Tongue (tissue), 2 donors: Measurements from ENCODE around the gene NAA60. TPM values are rescaled to one million over a fixed set of nuclear protein-coding genes. Genes with fewer than 3 reads are reported as not detected.

Experiments used
- DNase-seq: peaks from one replicate; pipeline ENCODE4 v3.0.0-alpha.2; 2015
- total RNA-seq: library from RNA; depleted of rRNA; stranded (reverse); fragments of >200 nt; gene quantifications from one replicate; pipeline ENCODE4 v1.2.3, GENCODE V29; 2014

Gene NAA60
- total RNA-seq: 15.7 TPM

- peak; percentile 95 for DNase-seq
These were observed at the start of gene NAA60, which contains the start of gene ZNF597 for GRCh38 chr16:3443108-3444031. TSS of gene NAA60 (plus strand) at chr16:3443680. CDS start at chr16:3476228, 32,548 bp downstream. TSS of gene ZNF597 (minus strand) at chr16:3443504. CDS start at chr16:3443153, 351 bp downstream.

GRCh38 chr16:3400446-3400778 is 43.1 kb upstream of the NAA60 start:
- DNase-seq: no peak

- DNase-seq: peak; percentile 99
These were observed 42.4 kb upstream of the NAA60 start, which contains the start of the genes ZNF174 and ZSCAN32 for GRCh38 chr16:3400779-3401688. TSS of gene ZNF174 (plus strand) at chr16:3401215. CDS start at chr16:3402005, 790 bp downstream. TSS of gene ZSCAN32 (minus strand) at chr16:3401004. CDS start at chr16:3397557, 3,447 bp downstream.

- DNase-seq: no peak
These were observed 41.6 kb upstream of the NAA60 start for GRCh38 chr16:3401719-3402397.

- no peak for DNase-seq
These were observed 34.8 kb upstream of the NAA60 start for GRCh38 chr16:3408561-3409197.

- DNase-seq: no peak
These were observed 29.6 kb upstream of the NAA60 start for GRCh38 chr16:3413730-3414379.

- DNase-seq: peak; percentile 52
These were observed 11.7 kb upstream of the NAA60 start for GRCh38 chr16:3431779-3432219.

- DNase-seq: no peak
These were observed 9.1 kb upstream of the NAA60 start for GRCh38 chr16:3434373-3434772.

GRCh38 chr16:3439637-3440036 is 3.8 kb upstream of the NAA60 start:
- DNase-seq: no peak

- DNase-seq: peak; percentile 48
These were observed 530 bp downstream of the NAA60 start for GRCh38 chr16:3444032-3444388.

- no peak for DNase-seq
These were observed 10.6 kb downstream of the NAA60 start for GRCh38 chr16:3454093-3454492.

GRCh38 chr16:3454631-3455147 is 11.2 kb downstream of the NAA60 start:
- no peak for DNase-seq

GRCh38 chr16:3457434-3458252 is 14.2 kb downstream of the NAA60 start:
- DNase-seq: peak; percentile 97

GRCh38 chr16:3458278-3458851 is 14.9 kb downstream of the NAA60 start:
- peak; percentile 39 for DNase-seq

- peak; percentile 23 for DNase-seq
These were observed 15.4 kb downstream of the NAA60 start for GRCh38 chr16:3458852-3459361.

GRCh38 chr16:3459401-3460090 is 16.1 kb downstream of the NAA60 start:
- DNase-seq: peak; percentile 33

GRCh38 chr16:3460121-3460520 is 16.6 kb downstream of the NAA60 start:
- DNase-seq: no peak

GRCh38 chr16:3460585-3460984 is 17.1 kb downstream of the NAA60 start:
- DNase-seq: no peak

- DNase-seq: no peak
These were observed 17.7 kb downstream of the NAA60 start for GRCh38 chr16:3461151-3461550.
